Activated B cell treated with CpG ODN at 0.5 μM for 24 hours (primary cell): ENCODE results near the gene CABP4. TPM values are rescaled to one million over a fixed set of nuclear protein-coding genes. Genes with fewer than 3 reads are reported as not detected.

Experiments used
- ATAC-seq: fragments of 200-7000 bp; cut with Tn5 transposase; one replicate; pipeline ENCODE4 v1.10.0; 2021; ENCODE audit warnings: low read depth, mild to moderate bottlenecking, moderate library complexity
- CTCF ChIA-PET: fragments of 350-600 bp; sonication (Branson Sonifier 250); formaldehyde crosslinking; loops from one replicate; lab custom pipeline; 2021; ENCODE audit warnings: antibody characterized with exemption; lab: Charles Lee
- POLR2A ChIA-PET: fragments of 350-600 bp; sonication (Branson Sonifier 250); formaldehyde crosslinking; loops from one replicate; lab custom pipeline; 2021; ENCODE audit warnings: antibody characterized with exemption; lab: Charles Lee
- DNase-seq: peaks from one replicate; pipeline ENCODE4 v3.0.0; 2022
- H3K27ac Mint-ChIP-seq: one replicate; pipeline ENCODE4 v1.8.0; 2020; ENCODE audit warnings: mixed read lengths
- H3K27me3 Mint-ChIP-seq: one replicate; pipeline ENCODE4 v1.8.0; 2021; ENCODE audit warnings: mixed read lengths
- H3K36me3 Mint-ChIP-seq: one replicate; pipeline ENCODE4 v1.8.0; 2021; ENCODE audit warnings: low read depth, mixed read lengths
- H3K4me1 Mint-ChIP-seq: one replicate; pipeline ENCODE4 v1.8.0; 2021; ENCODE audit warnings: mixed read lengths
- H3K4me3 Mint-ChIP-seq: one replicate; pipeline ENCODE4 v1.8.0; 2020; ENCODE audit warnings: mild to moderate bottlenecking, mixed read lengths
- H3K9me3 Mint-ChIP-seq: one replicate; pipeline ENCODE4 v1.8.0; 2020; ENCODE audit warnings: mixed read lengths
- CTCF ChIP-seq: fragments of 200-600 bp; IDR thresholded peaks from one replicate; pipeline ENCODE4 v1.8.0; 2022; ENCODE audit warnings: antibody characterized with exemption, mild to moderate bottlenecking
- intact Hi-C: fragments of 100-400 bp; cut with micrococcal nuclease; formaldehyde crosslinking; loops from one replicate; pipeline ENCODE4 v1.15.1; 2024
- total RNA-seq: library from RNA; stranded (reverse); gene quantifications from 2 replicates; pipeline ENCODE4 v1.2.3, GENCODE V29; 2022

Gene CABP4
- total RNA-seq, 1 donor from 2014 or later = 3.0 TPM

- H3K4me1 Mint-ChIP-seq = peaks cover 60% of the 10 kb centered on the region
- no peak for TF ChIP-seq CTCF
- ChIA-PET POLR2A (interaction anchor here (0.9 to 11.1 kb wide), 12 partner anchors 13 to 134 kb away, joined by 3 to 189 read pairs (median 6); partner anchors contain the start of genes PPP1CA, PTPRCAP and TMEM134), CTCF (interaction anchor here (1.5 kb wide), 1 partner anchor 85 kb away, joined by 9 read pairs; the partner anchor contains the start of gene PPP1CA)
- intact Hi-C loops = no loop called here
- DNase-seq (no peak), ATAC-seq (no peak)
- peak overlapping the region; percentile 98 for H3K27ac Mint-ChIP-seq
- H3K9me3 Mint-ChIP-seq = no peaks in the 10 kb centered on the region
- peaks cover 71% of the 10 kb centered on the region for H3K36me3 Mint-ChIP-seq
- no peaks in the 10 kb centered on the region for H3K27me3 Mint-ChIP-seq
- peak overlapping the region; percentile 61 for H3K4me3 Mint-ChIP-seq
Measured at GRCh38 chr11:67486481-67487195, 31.5 kb downstream of the CABP4 start.

GRCh38 chr11:67489203-67489884 lies 34.2 kb downstream of the CABP4 start:
- TF ChIP-seq CTCF = no peak
- ATAC-seq = no peak
- Mint-ChIP-seq H3K4me1 (peaks cover 39% of the 10 kb centered on the region), H3K9me3 (no peaks in the 10 kb centered on the region), H3K27ac (peak overlapping the region; percentile 73), H3K4me3 (no peak overlapping the region), H3K36me3 (peaks cover 79% of the 10 kb centered on the region), H3K27me3 (no peaks in the 10 kb centered on the region)
- intact Hi-C loops = no loop called here
- CTCF ChIA-PET = no interaction called here
- no peak for DNase-seq
- POLR2A ChIA-PET = interaction anchor here (1.0 to 11.1 kb wide), 3 partner anchors 9 to 88 kb away, joined by 4 to 189 read pairs (median 7); partner anchors contain the start of genes PPP1CA and PTPRCAP

DNA sequence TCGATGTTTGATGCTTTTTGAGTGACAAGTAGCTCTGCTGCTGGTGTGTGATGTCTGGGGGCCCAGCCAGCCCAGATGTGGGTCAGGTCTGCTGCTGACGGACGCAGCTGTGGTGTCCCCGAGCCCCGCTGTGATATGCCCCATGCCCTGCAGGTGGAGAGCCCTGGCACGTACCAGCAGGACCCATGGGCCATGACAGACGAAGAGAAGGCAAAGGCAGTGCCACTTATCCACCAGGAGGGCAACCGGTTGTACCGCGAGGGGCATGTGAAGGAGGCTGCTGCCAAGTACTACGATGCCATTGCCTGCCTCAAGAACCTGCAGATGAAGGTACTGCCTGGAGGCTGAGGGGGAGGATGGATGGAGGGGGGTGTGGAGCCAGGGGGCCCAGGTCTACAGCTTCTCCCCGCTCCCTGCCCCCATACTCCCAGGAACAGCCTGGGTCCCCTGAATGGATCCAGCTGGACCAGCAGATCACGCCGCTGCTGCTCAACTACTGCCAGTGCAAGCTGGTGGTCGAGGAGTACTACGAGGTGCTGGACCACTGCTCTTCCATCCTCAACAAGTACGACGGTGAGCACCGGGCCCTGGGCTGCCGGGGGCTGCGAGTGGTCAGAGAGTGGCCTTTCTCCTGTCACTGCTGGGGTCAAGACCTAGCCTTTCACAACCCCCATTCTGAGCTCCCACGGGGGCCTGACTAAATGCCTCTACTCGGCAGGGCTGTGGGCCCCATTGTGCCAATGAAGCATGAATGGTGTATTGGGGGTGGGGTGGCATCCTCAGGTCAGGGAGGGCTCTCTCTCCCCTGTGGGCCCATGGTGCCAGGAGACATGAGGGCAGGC lies 35.0 kb downstream of the CABP4 start:
- H3K36me3 Mint-ChIP-seq = peaks cover 76% of the 10 kb centered on the region
- CTCF ChIA-PET = no interaction called here

GRCh38 chr11:67490727-67491065 lies 35.5 kb downstream of the CABP4 start:
- Mint-ChIP-seq H3K4me3 (no peak overlapping the region), H3K27me3 (no peaks in the 10 kb centered on the region), H3K9me3 (no peaks in the 10 kb centered on the region), H3K4me1 (peaks cover 26% of the 10 kb centered on the region), H3K36me3 (peaks cover 80% of the 10 kb centered on the region), H3K27ac (peak overlapping the region; percentile 57)
- ATAC-seq = no peak
- ChIA-PET CTCF (no interaction called here), POLR2A (interaction anchor here (0.6 to 11.1 kb wide), 5 partner anchors 8 to 89 kb away, joined by 3 to 189 read pairs (median 4); partner anchors contain the start of genes AIP, PPP1CA and PTPRCAP)
- no peak for TF ChIP-seq CTCF
- intact Hi-C loops = no loop called here
- DNase-seq = no peak

More for the DNA sequence above, 35.0 kb downstream of the CABP4 start:
- Mint-ChIP-seq H3K27me3 (no peaks in the 10 kb centered on the region), H3K4me1 (peaks cover 31% of the 10 kb centered on the region), H3K9me3 (no peaks in the 10 kb centered on the region), H3K4me3 (no peak overlapping the region), H3K27ac (peak overlapping the region; percentile 73)
- TF ChIP-seq CTCF = no peak
- intact Hi-C loops = no loop called here
- ATAC-seq (no peak), DNase-seq (no peak)
- POLR2A ChIA-PET = interaction anchor here (1.0 to 11.1 kb wide), 4 partner anchors 7 to 89 kb away, joined by 3 to 189 read pairs (median 6); partner anchors contain the start of genes AIP, PPP1CA and PTPRCAP
